GM12891 (cell line): Measurements from ENCODE around the gene CEACAM20.

Source experiments
- POLR2AphosphoS5 ChIP-seq: IDR thresholded peaks from 2 replicates; pipeline ENCODE4 v1.6.1; 2011; ENCODE audit warnings: low read depth, low read length, control low read depth
- TAF1 ChIP-seq: IDR thresholded peaks from 2 replicates; pipeline ENCODE4 v1.6.1; 2011; ENCODE audit warnings: low read depth, low read length, control low read depth

DNA sequence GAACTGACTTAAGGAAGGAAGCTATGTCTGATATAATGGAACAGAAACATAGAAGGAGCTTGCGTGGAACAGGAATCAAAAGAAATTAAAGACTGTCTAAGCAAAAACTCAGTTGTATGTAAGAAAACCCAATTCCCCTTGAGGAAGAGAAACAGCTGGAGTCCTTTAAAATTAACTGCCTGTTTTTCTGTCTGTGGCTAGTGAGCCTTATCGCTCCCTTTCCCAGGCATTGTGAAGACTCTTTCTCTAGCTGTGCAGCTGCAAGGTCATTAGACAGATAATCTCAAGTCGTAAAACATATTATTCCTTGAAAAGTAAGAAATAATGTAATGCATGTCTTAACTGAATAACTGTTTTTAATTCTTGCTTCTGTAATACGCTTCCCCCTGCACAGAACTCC is 44.2 kb upstream of the CEACAM20 start:
- no peak for TF ChIP-seq POLR2AphosphoS5
- no peak for TF ChIP-seq TAF1
